ENCODE measurements around the gene ABCF1.

ABCF1 gene

DNA sequence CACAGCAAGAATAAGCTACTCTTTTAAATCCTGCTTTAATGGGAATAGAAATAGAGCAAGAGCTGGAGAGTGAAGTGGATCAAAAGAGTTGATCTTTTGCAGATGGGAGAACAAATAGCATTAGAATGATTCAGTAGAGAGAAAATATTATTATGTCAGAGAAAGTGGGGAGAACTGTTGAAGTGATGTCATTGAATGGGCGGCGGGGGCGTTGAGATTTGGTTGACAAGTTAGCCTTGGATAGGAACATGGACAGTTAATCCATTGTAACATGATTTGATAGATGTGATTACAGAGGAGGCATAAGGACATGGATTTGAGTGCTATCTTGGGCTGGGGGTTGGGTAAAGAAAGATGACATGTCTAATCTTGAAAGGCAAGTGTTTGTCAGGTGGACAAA is 64.6 kb downstream of the ABCF1 start:
- H3K4me3 ChIP-seq (ENCODE audit: low read length) = no peak overlapping the region
- DNase-seq (ENCODE audit: low read depth) = no peak
- TF ChIP-seq, protein P1, sequence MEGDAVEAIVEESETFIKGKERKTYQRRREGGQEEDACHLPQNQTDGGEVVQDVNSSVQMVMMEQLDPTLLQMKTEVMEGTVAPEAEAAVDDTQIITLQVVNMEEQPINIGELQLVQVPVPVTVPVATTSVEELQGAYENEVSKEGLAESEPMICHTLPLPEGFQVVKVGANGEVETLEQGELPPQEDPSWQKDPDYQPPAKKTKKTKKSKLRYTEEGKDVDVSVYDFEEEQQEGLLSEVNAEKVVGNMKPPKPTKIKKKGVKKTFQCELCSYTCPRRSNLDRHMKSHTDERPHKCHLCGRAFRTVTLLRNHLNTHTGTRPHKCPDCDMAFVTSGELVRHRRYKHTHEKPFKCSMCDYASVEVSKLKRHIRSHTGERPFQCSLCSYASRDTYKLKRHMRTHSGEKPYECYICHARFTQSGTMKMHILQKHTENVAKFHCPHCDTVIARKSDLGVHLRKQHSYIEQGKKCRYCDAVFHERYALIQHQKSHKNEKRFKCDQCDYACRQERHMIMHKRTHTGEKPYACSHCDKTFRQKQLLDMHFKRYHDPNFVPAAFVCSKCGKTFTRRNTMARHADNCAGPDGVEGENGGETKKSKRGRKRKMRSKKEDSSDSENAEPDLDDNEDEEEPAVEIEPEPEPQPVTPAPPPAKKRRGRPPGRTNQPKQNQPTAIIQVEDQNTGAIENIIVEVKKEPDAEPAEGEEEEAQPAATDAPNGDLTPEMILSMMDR (IDR thresholded peaks at IDR 0.05; ENCODE audit: insufficient read depth, low read depth, low read length, missing control alignments) = no peak

DNA sequence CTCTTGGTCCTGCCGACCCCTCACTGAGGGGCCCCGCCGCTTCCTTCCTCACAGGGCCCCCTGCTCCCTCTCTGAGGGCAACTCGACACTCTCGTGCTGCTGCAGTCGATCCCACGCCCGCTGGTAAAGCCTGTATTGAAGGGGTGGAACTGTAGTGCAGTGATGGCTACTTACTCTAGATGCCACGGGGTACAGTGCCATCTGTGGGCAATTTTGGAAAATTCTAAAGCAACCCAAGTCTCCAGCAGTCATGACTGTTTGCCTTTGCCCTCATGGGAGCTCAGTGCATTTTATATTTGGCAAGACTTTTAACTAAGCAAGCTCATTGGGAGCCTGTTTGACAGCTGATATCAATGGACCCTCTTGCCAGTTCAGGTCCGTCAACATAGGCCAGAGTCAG is 69.2 kb downstream of the ABCF1 start:
- H3K4me3 ChIP-seq (ENCODE audit: low read length) = no peak overlapping the region
- TF ChIP-seq, protein P1 (IDR thresholded peaks at IDR 0.05; ENCODE audit: insufficient read depth, low read depth, low read length, missing control alignments) = peak; percentile 1
- DNase-seq (ENCODE audit: low read depth) = no peak

DNA sequence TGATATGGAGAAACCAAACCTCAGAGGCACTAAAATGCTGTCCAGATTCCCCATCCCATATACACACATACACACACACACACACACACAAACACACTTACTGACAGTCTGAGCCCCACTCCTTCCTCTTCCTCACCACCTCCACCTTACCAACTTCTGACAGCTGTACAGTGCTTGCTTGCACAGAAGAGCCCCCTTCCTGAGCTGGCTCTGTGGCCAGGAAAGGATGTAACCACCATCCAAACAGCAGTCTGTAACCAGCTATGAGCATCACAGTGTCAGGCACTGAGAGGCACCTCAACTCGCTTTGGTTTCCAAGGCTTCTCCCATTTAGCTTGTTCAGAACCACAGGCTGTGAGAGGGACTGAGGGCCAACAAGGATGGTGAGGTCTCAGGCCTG is 69.8 kb downstream of the ABCF1 start:
- no peak for DNase-seq (ENCODE audit: low read depth)
- H3K4me3 ChIP-seq (ENCODE audit: low read length) = no peak overlapping the region
- TF ChIP-seq, protein P1 (IDR thresholded peaks at IDR 0.05; ENCODE audit: insufficient read depth, low read depth, low read length, missing control alignments) = no peak

Data from epithelial cell of esophagus (primary cell).